Upper lobe of left lung (tissue), 4 donors: Measurements from ENCODE around the gene SETBP1.

Experiments
- CTCF ChIP-seq, 6 experiments: fragments of 450-650 bp in 4 of 6; fragments of 200-600 bp in 2 of 6; sonication (generic) in 2 of 6; IDR thresholded peaks; one replicate each; pipeline ENCODE4 v1.5.1; 2016 to 2019; ENCODE audit warnings: antibody characterized with exemption in 6 of 6
- EP300 ChIP-seq, 4 donors: sonication (generic); formaldehyde crosslinking; IDR thresholded peaks; one replicate each; pipeline ENCODE4 v1.5.1; 2017; ENCODE audit warnings: antibody characterized with exemption in 4 of 4, control low read depth in 2 of 4
- POLR2A ChIP-seq, 4 donors: fragments of 450-650 bp; IDR thresholded peaks; one replicate each; pipeline ENCODE4 v1.5.1; 2016 to 2017; ENCODE audit warnings: antibody characterized with exemption in 4 of 4, mild to moderate bottlenecking in 2 of 4
- POLR2AphosphoS5 ChIP-seq, 2 donors: sonication (generic); formaldehyde crosslinking; IDR thresholded peaks; one replicate each; pipeline ENCODE4 v1.5.1; 2017; ENCODE audit warnings: antibody characterized with exemption in 2 of 2

- TF ChIP-seq POLR2A (IDR thresholded peaks at IDR 0.05) (no peak), CTCF (IDR thresholded peaks at IDR 0.05) (no peak), EP300 (IDR thresholded peaks at IDR 0.05) (no peak), POLR2AphosphoS5 (IDR thresholded peaks at IDR 0.05) (no peak)
These were observed 435.4 kb downstream of the SETBP1 start for GRCh38 chr18:45116116-45116515.
